DMS153 (cell line): ENCODE data around the gene PPP1R12B.
"Not testable (repeated sequence)": the region's sequence is repeated elsewhere in the genome, so short reads cannot be mapped to it uniquely, and the experiment has no call there.

Source experiments
- DNase-seq: peaks from one replicate; lab custom pipeline; 2025; lab: John Stamatoyannopoulos, UW

The PPP1R12B gene

DNA sequence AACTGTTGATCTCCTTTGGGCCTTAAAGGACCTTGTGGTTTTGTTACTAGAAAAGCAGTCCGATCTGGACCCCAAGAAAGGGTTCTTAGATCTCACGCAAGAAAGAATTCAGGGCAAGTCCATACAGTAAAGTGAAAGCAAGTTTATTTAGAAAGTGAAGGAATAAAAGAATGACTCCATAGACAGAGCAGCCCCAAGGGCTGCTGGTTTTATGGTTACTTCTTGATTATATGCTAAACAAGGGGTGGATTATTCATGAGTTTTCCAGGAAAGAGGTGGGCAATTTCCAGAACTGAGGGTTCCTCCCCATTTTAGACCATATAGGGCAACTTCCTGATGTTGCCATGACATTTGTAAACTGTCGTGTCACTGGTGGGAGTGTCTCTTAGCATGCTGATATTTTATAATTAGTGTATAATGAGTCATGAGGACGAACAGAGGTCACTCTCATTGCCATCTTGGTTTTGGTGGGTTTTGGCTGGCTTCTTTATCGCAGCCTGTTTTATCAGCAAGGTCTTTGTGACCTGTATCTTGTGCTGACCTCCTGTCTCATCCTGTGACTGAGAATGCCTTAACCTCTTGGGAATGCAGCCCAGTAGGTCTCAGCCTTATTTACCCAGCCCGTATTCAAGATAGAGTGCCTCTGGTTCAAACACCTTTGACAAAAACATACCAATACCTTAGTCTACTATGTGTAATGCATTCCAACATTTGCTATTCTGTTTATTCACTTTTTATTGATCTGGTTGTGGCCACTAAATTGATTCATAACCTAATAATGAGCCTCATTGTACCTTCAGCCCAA, 183.5 kb downstream of the PPP1R12B start:
- not testable (repeated sequence) for DNase-seq

DNA sequence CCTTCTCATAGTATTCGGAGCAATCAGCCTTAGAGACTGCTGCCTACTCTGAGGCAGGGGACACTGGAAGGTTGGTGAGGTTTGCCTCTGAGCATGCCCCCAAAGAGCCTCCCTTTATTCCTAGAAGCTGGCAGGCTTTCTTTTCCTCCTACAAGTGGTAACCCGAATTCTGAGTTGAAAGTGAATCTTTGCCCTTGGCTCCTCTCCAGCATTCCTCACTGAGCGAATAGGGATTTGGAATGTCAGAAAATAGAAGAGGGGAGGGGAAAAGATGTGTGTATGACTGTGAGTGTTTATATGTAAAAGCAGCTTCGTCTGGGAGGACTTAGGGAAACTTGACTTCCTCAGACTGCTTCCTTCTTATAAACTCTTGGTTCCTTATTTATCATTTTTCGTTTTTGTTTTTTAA, 190.7 kb downstream of the PPP1R12B start:
- not testable (repeated sequence) for DNase-seq

DNA sequence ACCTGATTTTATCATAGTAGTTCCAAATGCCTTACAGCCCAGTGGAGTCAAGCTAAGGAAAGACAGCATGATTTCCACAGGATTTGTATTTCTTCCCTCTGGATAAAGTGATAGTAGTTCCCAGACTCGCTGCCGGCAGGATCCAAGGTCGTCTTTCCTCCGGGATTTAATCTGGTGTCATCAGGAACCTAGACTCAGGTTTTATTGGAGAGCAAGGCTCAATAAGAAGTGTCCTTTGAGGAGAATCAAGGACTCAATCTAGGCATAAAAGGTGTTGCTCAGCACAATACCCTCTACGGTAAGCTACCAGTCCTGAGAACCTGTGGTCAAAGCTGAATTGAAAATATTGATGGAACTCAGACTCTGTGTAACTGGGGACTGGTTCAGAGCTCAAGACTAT, 191.1 kb downstream of the PPP1R12B start:
- DNase-seq, result not testable (repeated sequence)

DNA sequence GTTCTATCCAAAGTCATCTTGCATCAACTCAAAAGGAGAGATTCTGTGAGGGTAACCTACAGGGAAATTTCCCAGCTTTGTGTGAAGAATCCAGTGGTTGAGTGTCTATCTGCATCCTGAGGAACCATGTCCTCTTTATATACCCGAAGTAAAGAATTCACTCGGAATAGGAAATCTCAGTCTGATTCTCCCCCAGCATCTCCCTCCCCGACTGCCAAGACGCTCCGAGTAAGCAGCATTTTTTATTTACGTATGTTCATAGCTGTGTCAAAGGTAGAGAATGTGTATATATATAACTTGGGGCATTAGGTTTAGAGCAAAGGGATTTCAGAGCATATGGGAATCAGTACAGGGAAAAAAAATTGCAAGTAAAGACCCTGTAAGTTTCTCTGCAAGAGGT, 191.5 kb downstream of the PPP1R12B start:
- DNase-seq, result no peak

DNA sequence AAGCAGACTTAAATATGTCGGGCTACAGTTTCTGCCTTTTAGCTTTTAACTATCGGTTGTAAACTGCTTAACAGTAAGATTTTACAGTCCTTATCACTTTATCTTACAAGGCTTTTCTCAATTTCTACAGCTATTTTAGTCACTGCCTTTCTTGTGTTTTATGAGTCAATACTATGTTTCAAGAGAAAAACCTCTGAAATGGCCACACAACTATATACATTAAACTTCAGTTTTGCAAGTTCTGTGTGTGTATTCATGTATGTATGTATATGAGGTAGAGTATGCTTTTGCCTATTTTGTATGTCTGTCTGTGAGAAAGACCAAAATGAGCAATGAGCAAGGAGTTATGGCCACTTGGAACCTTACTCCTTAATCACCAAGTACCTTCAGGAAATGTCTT, 191.9 kb downstream of the PPP1R12B start:
- no peak for DNase-seq

DNA sequence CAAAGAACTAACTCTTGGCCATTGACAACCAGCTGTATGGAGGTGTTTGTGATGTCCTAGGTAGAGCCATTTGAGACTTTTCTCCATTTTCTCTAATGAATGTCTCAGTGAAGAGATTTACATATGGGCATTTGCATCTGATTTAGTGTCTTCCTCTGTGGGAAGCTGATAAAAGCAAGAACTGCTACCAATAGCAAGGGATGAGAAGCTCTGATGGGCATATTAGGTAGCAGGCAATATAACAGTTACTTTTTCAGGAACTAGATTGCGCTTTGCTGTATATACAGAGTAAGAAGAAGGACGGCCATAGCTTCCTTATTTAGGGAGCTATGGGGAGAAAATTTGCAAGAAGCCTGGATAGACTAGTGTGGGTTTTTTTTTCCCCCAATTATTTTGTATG, 192.4 kb downstream of the PPP1R12B start:
- not testable (repeated sequence) for DNase-seq

DNA sequence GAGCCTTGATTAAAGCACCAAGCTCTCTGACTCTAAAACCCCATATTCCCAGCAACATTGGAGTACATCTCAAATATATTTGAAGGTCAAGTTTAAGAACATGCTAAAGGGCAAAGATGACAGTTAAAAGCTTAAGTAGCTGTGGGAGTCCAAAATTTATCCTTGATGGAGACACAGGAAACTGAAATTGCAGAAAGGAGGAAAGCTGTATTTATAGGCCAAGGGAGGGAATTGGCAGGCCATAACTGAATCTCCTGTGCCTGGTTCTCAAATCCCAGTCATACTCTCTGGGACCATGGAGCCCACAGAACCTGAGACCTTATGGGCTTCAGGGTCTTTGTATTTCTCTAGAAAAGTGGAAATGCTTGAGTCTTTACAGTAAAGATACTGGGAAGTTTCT, 193.9 kb downstream of the PPP1R12B start:
- DNase-seq, result not testable (repeated sequence)

DNA sequence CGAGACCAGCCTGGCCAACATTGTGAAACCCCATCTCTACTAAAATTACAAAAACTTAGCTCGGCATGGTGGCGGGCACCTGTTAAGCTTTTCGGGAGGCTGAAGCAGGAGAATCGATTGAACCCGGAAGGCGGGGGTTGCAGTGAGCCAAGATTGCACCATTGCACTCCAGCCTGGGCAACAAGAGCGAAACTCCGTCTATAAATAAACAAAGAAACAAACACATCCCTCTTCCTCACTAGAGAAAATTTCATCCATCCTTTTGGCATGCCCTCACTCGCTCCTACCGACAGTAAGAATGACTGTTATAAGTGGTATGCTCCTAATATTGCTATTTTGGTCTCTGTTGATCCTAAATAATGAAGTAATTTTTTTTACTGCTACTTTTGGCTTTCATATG, 195.0 kb downstream of the PPP1R12B start:
- DNase-seq, result not testable (repeated sequence)

DNA sequence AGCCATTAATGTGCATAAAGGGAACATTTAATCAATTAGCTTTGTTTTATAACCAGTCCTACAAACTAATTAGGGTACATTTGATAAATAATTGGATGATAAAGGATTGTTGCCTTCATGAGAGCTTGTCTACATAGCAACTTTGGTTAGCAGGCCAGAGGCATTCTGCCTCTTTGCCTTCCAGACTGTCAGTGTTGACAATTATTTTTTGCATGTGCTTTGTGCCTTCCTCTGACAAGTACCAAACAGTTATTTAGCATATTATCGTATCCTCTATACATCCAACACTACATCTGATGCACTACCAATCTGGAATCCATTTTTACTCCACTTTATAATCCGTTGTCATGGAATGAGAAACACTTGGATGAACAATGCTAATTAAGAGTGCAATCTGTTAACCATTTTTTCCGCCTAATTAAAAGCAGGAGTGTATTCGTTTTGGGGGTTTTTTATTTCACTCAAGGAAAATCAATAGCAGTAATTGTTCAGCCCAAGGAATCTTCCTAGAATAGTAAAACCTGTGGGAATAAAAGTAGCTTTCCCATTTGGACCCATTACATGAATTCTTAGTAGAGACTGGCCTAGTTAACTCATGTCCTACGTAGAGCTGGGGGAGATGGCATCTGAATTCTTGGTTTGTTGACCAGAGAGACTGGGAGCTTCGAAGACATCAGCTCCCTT, 196.4 kb downstream of the PPP1R12B start:
- DNase-seq, result not testable (repeated sequence)

DNA sequence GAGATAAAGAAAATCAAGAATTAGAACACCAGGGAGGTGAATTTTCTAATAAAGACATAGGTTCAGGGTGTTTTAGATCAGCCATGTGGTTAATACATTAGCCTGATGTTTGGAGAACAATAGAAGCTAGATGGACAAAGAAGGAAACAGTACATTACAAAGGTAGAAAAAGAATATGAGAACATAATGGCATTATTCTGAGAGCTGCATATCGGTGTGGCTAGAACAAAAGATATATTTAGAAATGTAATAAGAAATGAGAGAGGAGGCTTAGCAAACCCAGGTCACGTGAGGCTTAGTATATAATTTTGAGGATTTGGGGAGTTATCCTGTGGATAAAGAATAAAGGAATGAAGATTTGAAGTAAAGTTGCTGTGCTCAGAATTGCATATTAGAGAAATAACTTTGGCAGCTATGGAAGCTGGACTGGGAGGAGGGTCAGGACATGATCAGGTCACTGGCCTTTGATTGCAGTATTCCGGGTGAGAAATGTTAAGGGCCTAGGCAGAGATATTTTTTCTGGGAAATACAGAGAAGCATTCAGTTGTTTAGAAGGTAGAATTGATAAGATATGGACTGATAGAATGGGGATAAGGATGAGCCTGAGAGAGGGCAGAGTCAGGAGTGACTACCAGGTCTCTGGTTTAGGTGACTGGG, 197.3 kb downstream of the PPP1R12B start:
- not testable (repeated sequence) for DNase-seq

DNA sequence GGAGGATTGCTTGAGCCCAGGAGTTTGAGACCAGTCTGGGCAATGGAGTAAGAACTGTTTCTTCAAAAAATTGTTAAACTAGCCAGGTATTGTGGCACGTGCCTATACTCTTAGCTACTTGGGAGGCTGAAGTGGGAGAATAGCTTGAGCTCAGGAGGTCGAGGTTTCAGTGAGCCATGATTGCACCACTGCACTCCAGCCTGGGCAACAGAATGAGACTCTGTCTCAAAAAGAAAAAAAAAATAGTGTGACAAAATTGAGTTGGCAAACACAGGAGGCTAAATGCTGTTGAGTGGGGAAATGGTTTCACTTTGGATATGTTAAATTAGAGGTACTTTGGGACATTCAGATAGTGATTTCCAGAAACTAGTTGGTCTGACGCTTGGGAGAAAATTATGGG, 197.9 kb downstream of the PPP1R12B start:
- DNase-seq, result not testable (repeated sequence)

DNA sequence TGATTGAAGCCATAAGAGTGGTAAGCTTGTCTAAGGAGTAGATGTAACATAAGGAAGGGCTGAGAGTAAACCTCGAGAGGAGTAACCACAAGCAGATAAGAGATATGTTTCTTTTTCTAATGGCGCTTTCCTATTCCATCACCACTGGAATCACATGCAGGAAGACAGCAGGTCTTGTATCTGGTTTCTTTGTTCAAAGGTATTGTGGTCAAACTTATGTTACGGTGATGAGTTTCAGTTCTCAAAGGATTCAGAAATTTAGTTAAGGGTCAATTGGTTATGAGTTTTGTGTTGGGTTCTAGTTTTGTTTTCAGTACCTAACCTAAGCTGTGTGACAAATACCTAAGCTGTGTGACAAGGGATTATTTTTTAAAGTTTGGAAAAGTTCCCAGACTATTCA, 198.3 kb downstream of the PPP1R12B start:
- DNase-seq, result not testable (repeated sequence)

DNA sequence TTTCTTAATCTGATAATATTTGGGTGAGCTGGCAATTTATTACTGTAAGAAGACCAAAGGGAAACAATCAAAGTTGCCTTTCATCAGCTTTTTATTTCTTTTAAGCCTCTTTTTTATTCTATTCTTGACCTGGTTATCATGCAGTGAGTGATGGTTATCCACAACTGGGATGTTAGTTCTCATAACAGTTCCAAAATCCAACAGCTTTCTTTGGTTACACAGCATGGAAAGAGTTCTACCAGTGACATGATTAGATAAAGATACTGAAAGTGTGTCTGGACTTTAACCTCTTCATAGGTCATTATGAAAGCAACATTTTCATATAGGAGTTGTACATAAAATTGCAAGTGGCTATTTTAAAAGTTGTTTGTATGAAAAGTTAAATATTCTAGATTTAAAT, 198.7 kb downstream of the PPP1R12B start:
- no peak for DNase-seq

DNA sequence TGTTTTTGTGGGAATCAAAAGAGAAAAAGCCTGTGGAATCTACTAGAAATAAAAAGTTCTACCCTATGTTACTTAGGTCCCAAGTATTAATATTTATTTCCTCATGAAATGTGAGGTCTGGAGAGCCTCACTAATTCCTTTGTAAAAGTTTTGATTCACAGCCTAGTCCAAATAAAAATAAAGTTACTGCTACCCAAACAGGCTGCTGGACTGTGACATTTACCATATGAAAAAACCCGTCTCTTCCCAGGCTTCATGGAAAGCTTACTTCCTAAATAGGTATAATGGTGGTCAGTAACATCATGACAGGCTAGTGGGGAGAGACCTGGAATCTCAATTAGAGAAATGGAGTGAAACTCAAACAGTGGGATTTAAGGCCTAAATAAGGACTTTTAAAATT, 201.6 kb downstream of the PPP1R12B start:
- not testable (repeated sequence) for DNase-seq

DNA sequence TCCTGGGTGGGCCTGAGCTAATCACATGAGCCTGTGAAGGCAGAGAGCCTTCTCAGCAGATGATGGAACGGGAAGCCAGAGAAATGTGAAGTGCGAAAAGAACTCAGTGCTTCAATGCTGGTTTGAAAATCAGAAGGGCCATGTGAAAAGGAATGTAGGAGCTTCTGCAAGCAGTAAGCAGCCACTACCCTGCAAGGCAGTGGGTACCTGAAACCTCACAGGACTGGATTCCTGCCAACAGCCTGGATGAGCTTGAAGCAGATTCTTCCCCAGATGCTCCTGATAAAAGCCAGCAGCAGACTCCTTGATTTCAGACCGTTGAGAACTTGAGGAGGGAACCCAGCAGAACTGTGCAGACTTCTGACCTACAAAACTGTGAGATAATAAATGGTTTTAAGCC, 203.2 kb downstream of the PPP1R12B start:
- no peak for DNase-seq

DNA sequence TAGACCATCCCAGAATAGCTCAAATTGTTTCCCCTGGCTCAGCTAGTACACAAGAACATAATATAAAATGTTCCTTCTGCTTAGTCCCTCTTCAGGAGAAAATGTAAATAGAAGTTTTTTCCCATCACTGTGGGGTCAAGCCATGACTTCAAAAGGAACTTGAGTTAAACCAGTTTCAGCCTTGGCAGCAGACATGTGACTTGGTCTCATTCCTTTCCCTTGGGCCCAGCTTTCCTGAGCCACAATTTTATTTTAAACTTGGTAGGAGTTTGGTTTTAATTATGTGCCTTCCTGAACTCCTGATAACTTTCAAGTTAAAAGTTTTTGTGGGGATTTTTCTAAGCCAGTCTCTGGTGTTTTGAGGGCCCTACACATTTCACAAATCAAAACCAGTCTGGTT, 204.1 kb downstream of the PPP1R12B start:
- DNase-seq, result not testable (repeated sequence)

DNA sequence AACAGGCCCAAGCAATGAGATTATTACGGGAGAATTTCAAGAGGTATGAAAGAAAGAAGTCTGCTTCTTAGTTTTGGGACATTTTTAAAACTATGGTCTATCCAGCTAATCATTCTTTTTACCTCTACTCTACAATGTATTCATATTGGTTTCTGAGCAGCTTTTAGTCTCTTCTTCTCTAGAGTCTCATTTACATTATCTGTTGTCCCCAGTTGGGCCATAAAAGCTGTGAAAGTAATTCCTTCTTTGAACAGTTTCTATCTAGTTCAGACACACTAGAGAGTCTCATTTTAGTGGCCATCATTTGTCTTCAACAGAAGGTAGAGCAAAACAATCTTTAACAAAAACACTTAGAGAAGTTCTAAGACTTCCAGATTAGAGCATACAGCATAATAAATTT, 204.6 kb downstream of the PPP1R12B start:
- DNase-seq, result not testable (repeated sequence)

DNA sequence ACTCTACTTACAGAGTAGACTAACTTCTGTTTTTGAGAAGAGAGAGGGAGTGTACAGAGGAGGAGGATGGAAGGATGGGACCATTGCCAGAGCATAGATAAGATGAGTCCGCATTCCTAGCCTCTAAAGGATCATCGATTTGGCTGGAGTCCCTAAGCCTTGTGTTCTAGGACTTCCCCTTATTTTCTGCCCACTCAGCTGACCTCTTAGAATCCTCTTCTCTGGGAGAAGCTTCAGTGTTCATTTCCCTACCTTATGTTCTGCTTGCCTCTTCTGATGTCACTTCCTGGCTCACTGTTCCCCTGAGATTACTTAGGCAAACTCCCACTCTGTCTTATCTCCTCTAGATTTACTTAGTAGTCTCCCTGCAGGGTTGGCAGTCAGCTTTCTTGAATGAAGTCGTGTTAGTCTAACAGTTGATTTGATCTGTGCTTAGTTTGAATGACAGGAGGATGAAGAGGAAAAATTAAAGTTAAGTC, 205.1 kb downstream of the PPP1R12B start:
- DNase-seq, result no peak

DNA sequence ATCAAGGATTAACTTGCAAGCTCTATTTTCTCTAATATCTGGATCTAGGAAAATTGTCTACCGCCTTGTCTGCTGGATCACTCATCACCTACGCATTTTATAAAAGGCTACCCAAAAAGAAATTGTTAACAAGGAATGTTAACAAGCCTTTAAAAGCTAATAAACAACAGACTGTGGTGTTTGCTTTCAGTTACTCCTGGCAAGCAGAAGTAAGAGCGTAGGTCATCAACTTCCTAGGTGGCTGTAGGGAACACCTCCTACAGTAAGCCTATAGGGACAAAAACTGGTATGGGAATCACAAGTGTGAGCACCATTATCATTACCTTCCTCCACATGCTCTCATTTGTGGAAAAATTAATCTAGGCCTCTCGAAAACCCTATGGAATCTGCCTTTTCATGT, 206.1 kb downstream of the PPP1R12B start:
- not testable (repeated sequence) for DNase-seq

DNA sequence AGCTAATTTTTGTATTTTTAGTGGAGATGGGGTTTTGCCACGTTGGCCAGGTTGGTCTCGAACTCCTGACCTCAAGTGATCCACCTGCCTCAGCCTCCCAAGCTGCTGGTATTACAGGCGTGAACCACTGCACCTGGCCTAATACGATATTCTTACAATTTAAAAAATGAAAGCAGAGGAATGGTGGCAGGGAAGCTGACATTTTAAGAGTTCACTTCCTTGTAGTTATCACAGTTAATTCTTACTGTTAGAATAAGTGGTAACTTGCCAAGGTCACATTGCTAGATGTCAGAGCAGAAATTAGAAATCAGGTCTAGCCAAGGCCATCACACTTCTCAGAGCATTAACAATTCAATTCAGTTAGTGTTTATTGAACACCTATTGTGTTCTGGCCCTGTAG, 207.5 kb downstream of the PPP1R12B start:
- DNase-seq, result not testable (repeated sequence)

DNA sequence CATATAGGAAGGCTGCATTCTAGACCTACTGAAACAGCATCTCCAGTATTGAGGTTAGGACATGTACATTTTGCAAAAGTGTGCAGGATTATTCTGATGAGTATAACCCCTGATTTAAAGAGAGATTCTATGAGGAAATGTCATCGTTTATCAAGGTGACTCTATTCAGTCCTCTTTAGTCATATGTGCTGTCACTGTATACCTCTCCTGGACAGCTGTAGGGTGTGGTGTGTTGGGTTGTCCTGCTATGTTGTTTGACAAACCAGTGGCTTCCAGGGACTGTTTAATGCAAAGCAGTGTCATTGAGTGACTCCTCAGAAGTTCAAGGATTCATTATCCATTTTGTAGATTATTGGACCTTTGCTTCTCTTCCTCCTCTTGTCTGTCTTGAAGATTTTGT, 209.2 kb downstream of the PPP1R12B start:
- not testable (repeated sequence) for DNase-seq

DNA sequence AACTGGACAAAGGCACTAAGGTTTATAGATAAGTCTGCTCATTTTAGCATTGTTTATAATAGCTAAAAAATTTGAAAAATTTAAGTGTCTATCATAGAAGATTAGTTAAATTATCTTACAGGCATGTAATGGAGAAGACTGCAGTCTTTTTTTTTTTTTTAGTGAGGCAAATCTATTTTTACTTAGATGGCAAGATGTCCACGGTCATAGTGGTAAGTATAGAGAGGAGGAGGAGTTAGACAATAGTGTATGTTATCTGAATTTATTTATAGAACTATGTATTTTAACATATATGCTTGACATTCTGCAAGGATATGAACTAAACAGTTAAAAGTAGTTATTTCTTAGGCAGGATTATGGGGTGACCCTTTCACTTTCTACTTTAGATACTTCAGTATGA, 212.7 kb downstream of the PPP1R12B start:
- DNase-seq, result no peak
